HEK293 (cell line): ENCODE data around the gene ZNF771.

Experiments used
- GLIS2 ChIP-seq: fragments of 450-650 bp; formaldehyde crosslinking; IDR thresholded peaks from 2 replicates; pipeline ENCODE4 v1.5.1; 2016; ENCODE audit warnings: missing biosample characterization, missing genetic modification characterization
- IKZF3 ChIP-seq: fragments of 450-650 bp; IDR thresholded peaks from 2 replicates; pipeline ENCODE4 v1.5.0; 2018; ENCODE audit warnings: missing biosample characterization, mild to moderate bottlenecking, missing genetic modification characterization, moderate library complexity
- KLF17 ChIP-seq: fragments of 450-650 bp; formaldehyde crosslinking; IDR thresholded peaks from 2 replicates; pipeline ENCODE4 v1.5.1; 2016; ENCODE audit warnings: missing biosample characterization, missing genetic modification characterization
- MYNN ChIP-seq: fragments of 450-650 bp; formaldehyde crosslinking; IDR thresholded peaks from 2 replicates; pipeline ENCODE4 v1.5.1; 2016; ENCODE audit warnings: missing biosample characterization, missing genetic modification characterization, borderline replicate concordance
- SCRT2 ChIP-seq: fragments of 450-650 bp; formaldehyde crosslinking; IDR thresholded peaks from 2 replicates; pipeline ENCODE4 v1.5.1; 2016; ENCODE audit warnings: missing biosample characterization, missing genetic modification characterization
- ZBTB10 ChIP-seq: fragments of 450-650 bp; formaldehyde crosslinking; IDR thresholded peaks from 2 replicates; pipeline ENCODE4 v1.5.1; 2016; ENCODE audit warnings: missing biosample characterization, missing genetic modification characterization
- ZBTB11 ChIP-seq: fragments of 450-650 bp; formaldehyde crosslinking; conservative IDR thresholded peaks from 2 replicates; pipeline ENCODE4 v1.5.1; 2016; ENCODE audit warnings: low read depth, missing biosample characterization, missing genetic modification characterization
- ZBTB17 ChIP-seq: fragments of 450-650 bp; formaldehyde crosslinking; IDR thresholded peaks from 2 replicates; pipeline ENCODE4 v1.5.1; 2016; ENCODE audit warnings: missing biosample characterization, missing genetic modification characterization
- ZBTB48 ChIP-seq: fragments of 450-650 bp; formaldehyde crosslinking; IDR thresholded peaks from 2 replicates; pipeline ENCODE4 v1.5.1; 2016; ENCODE audit warnings: missing biosample characterization, missing genetic modification characterization
- ZNF10 ChIP-seq: fragments of 450-650 bp; formaldehyde crosslinking; IDR thresholded peaks from 2 replicates; pipeline ENCODE4 v1.5.1; 2017; ENCODE audit warnings: missing biosample characterization, missing genetic modification characterization
- ZNF223 ChIP-seq: fragments of 450-650 bp; formaldehyde crosslinking; IDR thresholded peaks from 2 replicates; pipeline ENCODE4 v1.5.1; 2016; ENCODE audit warnings: missing biosample characterization, missing genetic modification characterization
- ZNF24 ChIP-seq: fragments of 450-650 bp; formaldehyde crosslinking; IDR thresholded peaks from 2 replicates; pipeline ENCODE4 v1.5.1; 2016; ENCODE audit warnings: missing biosample characterization, missing genetic modification characterization
- ZNF26 ChIP-seq: fragments of 450-650 bp; formaldehyde crosslinking; IDR thresholded peaks from 2 replicates; pipeline ENCODE4 v1.5.1; 2016; ENCODE audit warnings: missing biosample characterization, missing genetic modification characterization
- ZNF324 ChIP-seq: fragments of 450-650 bp; formaldehyde crosslinking; IDR thresholded peaks from 2 replicates; pipeline ENCODE4 v1.5.1; 2016; ENCODE audit warnings: missing biosample characterization, missing genetic modification characterization
- ZNF354C ChIP-seq: fragments of 450-650 bp; formaldehyde crosslinking; IDR thresholded peaks from 2 replicates; pipeline ENCODE4 v1.5.1; 2016; ENCODE audit warnings: missing biosample characterization, missing genetic modification characterization, low read depth, borderline replicate concordance
- ZNF366 ChIP-seq: fragments of 450-650 bp; formaldehyde crosslinking; conservative IDR thresholded peaks from 2 replicates; pipeline ENCODE4 v1.5.1; 2016; ENCODE audit warnings: missing biosample characterization, missing genetic modification characterization
- ZNF394 ChIP-seq: fragments of 450-650 bp; formaldehyde crosslinking; IDR thresholded peaks from 2 replicates; pipeline ENCODE4 v1.5.1; 2016; ENCODE audit warnings: missing biosample characterization, missing genetic modification characterization, mild to moderate bottlenecking, moderate library complexity, borderline replicate concordance
- ZNF398 ChIP-seq: fragments of 450-650 bp; formaldehyde crosslinking; IDR thresholded peaks from 2 replicates; pipeline ENCODE4 v1.5.1; 2017; ENCODE audit warnings: missing biosample characterization, missing genetic modification characterization
- ZNF501 ChIP-seq: fragments of 450-650 bp; formaldehyde crosslinking; IDR thresholded peaks from 2 replicates; pipeline ENCODE4 v1.5.1; 2016; ENCODE audit warnings: missing biosample characterization, missing genetic modification characterization
- ZNF558 ChIP-seq: fragments of 450-650 bp; formaldehyde crosslinking; IDR thresholded peaks from 2 replicates; pipeline ENCODE4 v1.5.1; 2016; ENCODE audit warnings: missing biosample characterization, missing genetic modification characterization
- ZNF658 ChIP-seq: fragments of 450-650 bp; formaldehyde crosslinking; IDR thresholded peaks from 2 replicates; pipeline ENCODE4; 2016; ENCODE audit warnings: missing biosample characterization, missing genetic modification characterization
- ZNF692 ChIP-seq: fragments of 450-650 bp; formaldehyde crosslinking; IDR thresholded peaks from 2 replicates; pipeline ENCODE4 v1.5.1; 2016; ENCODE audit warnings: missing biosample characterization, missing genetic modification characterization
- ZSCAN30 ChIP-seq: fragments of 450-650 bp; IDR thresholded peaks from 2 replicates; pipeline ENCODE4 v1.5.1; 2018; ENCODE audit warnings: missing biosample characterization, mild to moderate bottlenecking, missing genetic modification characterization, moderate library complexity

The ZNF771 gene

GRCh38 chr16:30378236-30379157 lies 28.9 kb upstream of the ZNF771 start (continued):
- no peak; the same call in 1 of the 2 replicates for TF ChIP-seq ZBTB10 (tag by site-specific recombination)
- peak; percentile 89; the same call in 1 of the 2 replicates for TF ChIP-seq ZNF324 (tag by site-specific recombination)
- TF ChIP-seq ZSCAN30: no peak; the same call in 1 of the 2 replicates
- TF ChIP-seq MYNN (tag by site-specific recombination): no peak
- TF ChIP-seq ZNF658 (tag by site-specific recombination): no peak
- TF ChIP-seq ZNF366 (tag by site-specific recombination): peak; percentile 88
- TF ChIP-seq KLF17: peak; percentile 93
- TF ChIP-seq ZNF26 (tag by site-specific recombination): no peak
- TF ChIP-seq IKZF3 (tag by site-specific recombination): peak; percentile 91
- no peak for TF ChIP-seq ZNF223 (tag by site-specific recombination)
- TF ChIP-seq ZNF10 (tag by site-specific recombination): no peak; the same call in 1 of the 2 replicates
- peak; percentile 73 for TF ChIP-seq ZNF692 (tag by site-specific recombination)
- TF ChIP-seq ZNF354C (tag by site-specific recombination): no peak
- peak; percentile 87 for TF ChIP-seq ZBTB11 (tag by site-specific recombination)
- peak; percentile 48; the same call in 1 of the 2 replicates for TF ChIP-seq ZNF394 (tag by site-specific recombination)
- no peak for TF ChIP-seq ZNF558 (tag by site-specific recombination)
- TF ChIP-seq ZNF501 (tag by site-specific recombination): peak; percentile 89
- TF ChIP-seq ZNF398 (tag by site-specific recombination): peak; percentile 99
- TF ChIP-seq ZBTB48 (tag by site-specific recombination): 0 out of 2 replicates have a peak, but pooled peaks have one; percentile 20
- no peak for TF ChIP-seq SCRT2 (tag by site-specific recombination)
- TF ChIP-seq ZNF24: peak; percentile 80
- peak; percentile 97 for TF ChIP-seq ZBTB17 (tag by site-specific recombination)
- peak; percentile 62; the same call in 1 of the 2 replicates for TF ChIP-seq GLIS2 (tag by site-specific recombination)
